PC-9 (cell line): ENCODE results near the gene PPRC1. TPM values are rescaled to one million over a fixed set of nuclear protein-coding genes. Genes with fewer than 3 reads are reported as not detected.

Experiments used
- BruUV-seq: library from RNA; stranded (reverse); fragments of 400-500 nt; replicated peaks from 2 replicates; lab custom pipeline; 2021; lab: Mats Ljungman, UMichigan
- CTCF ChIA-PET: fragments of 300-600 bp; sonication (Branson Sonifier 250); formaldehyde crosslinking; loops from one replicate; lab custom pipeline; 2022; ENCODE audit warnings: antibody characterized with exemption; lab: Charles Lee
- POLR2A ChIA-PET: fragments of 300-600 bp; sonication (Branson Sonifier 250); formaldehyde crosslinking; loops from one replicate; lab custom pipeline; 2022; ENCODE audit warnings: antibody characterized with exemption; ENCODE audit not compliant: unreplicated experiment; lab: Charles Lee
- DNase-seq, 2 experiments: peaks; one replicate each; pipeline versions ENCODE4 v3.0.0 to v3.0.0-alpha.2; 2015 to 2022; ENCODE audit warnings: mixed read lengths in 1 of 2
- H2AFZ ChIP-seq: fragments of 200-600 bp; sonication (generic); 2 replicates; pipeline ENCODE4 v1.8.1; 2017; ENCODE audit warnings: antibody characterized with exemption
- H3F3A ChIP-seq: fragments of 200-600 bp; sonication (generic); 2 replicates; pipeline ENCODE4 v1.8.1; 2017; ENCODE audit warnings: antibody characterized with exemption, mild to moderate bottlenecking, low read depth; ENCODE audit not compliant: insufficient read depth
- H3K27ac ChIP-seq: fragments of 200-600 bp; sonication (generic); 2 replicates; pipeline ENCODE4 v1.6.1; 2016; ENCODE audit warnings: mixed run types
- H3K27me3 ChIP-seq: fragments of 200-600 bp; sonication (generic); 2 replicates; pipeline ENCODE4 v1.6.1; 2016; ENCODE audit warnings: low read depth, mixed run types; ENCODE audit not compliant: insufficient read depth
- H3K36me3 ChIP-seq: fragments of 200-600 bp; sonication (generic); 2 replicates; pipeline ENCODE4 v1.6.1; 2016; ENCODE audit warnings: low read depth, mixed run types
- H3K4me1 ChIP-seq: fragments of 200-600 bp; sonication (generic); replicated peaks from 2 replicates; pipeline ENCODE4 v1.6.1; 2016; ENCODE audit warnings: mixed run types; ENCODE audit not compliant: insufficient read depth
- H3K4me2 ChIP-seq: fragments of 200-600 bp; sonication (generic); 2 replicates; pipeline ENCODE4 v1.6.1; 2017; ENCODE audit warnings: mixed run types
- H3K4me3 ChIP-seq: fragments of 200-600 bp; sonication (generic); 2 replicates; pipeline ENCODE4 v1.6.1; 2016; ENCODE audit warnings: mixed run types
- H3K79me2 ChIP-seq: fragments of 200-600 bp; sonication (generic); 2 replicates; pipeline ENCODE4 v1.6.1; 2017; ENCODE audit warnings: low read depth, mixed run types
- H3K9me2 ChIP-seq: fragments of 200-600 bp; sonication (generic); 2 replicates; pipeline ENCODE4 v1.8.1; 2017; ENCODE audit warnings: mild to moderate bottlenecking; ENCODE audit not compliant: insufficient read depth
- H3K9me3 ChIP-seq: fragments of 200-600 bp; sonication (generic); 2 replicates; pipeline ENCODE4 v1.8.1; 2016; ENCODE audit warnings: low read depth; ENCODE audit not compliant: insufficient read depth
- H4K20me1 ChIP-seq: fragments of 200-600 bp; sonication (generic); 2 replicates; pipeline ENCODE4 v1.8.1; 2017; ENCODE audit not compliant: insufficient read depth
- CTCF ChIP-seq: fragments of 200-600 bp; sonication (generic); conservative IDR thresholded peaks from 2 replicates; pipeline ENCODE4 v1.6.1; 2017; ENCODE audit warnings: mixed run types, antibody characterized with exemption, mild to moderate bottlenecking, moderate library complexity
- EZH2 ChIP-seq: fragments of 200-600 bp; sonication (generic); IDR thresholded peaks from 2 replicates; pipeline ENCODE4 v1.8.0; 2017; ENCODE audit warnings: antibody characterized with exemption, low read depth
- intact Hi-C: fragments of 100-400 bp; cut with micrococcal nuclease; formaldehyde crosslinking; loops from one replicate; pipeline ENCODE4 v1.10.0; 2022; ENCODE audit not compliant: unreplicated experiment
- total RNA-seq: library from RNA; stranded (reverse); gene quantifications from 2 replicates; pipeline ENCODE4 v1.2.3, GENCODE V29; 2021

The PPRC1 gene
- total RNA-seq, 1 experiment from 2014 or later, result 22.9 TPM

- Histone ChIP-seq H3K9me3 (no peaks in the 10 kb centered on the region), H3K27me3 (no peaks in the 10 kb centered on the region), H3K4me2 (no peak overlapping the region), H3K79me2 (no peaks in the 10 kb centered on the region), H4K20me1 (no peaks in the 10 kb centered on the region), H3F3A (no peaks in the 10 kb centered on the region), H3K36me3 (no peaks in the 10 kb centered on the region), H3K4me1 (no peaks in the 10 kb centered on the region), H2AFZ (no peak overlapping the region), H3K4me3 (no peak overlapping the region), H3K27ac (no peak overlapping the region), H3K9me2 (no peaks in the 10 kb centered on the region)
- CTCF ChIA-PET, result no interaction called here
- TF ChIP-seq EZH2, result no peak
- no peak for TF ChIP-seq CTCF
- no peak for DNase-seq
- BruUV-seq, result no TSS peak
- intact Hi-C loops, result no loop called here
- POLR2A ChIA-PET, result no interaction called here
Measured at GRCh38 chr10:102184606-102185005, 51.8 kb downstream of the PPRC1 start.

- Histone ChIP-seq H3K79me2 (no peaks in the 10 kb centered on the region), H3K27ac (no peak overlapping the region), H3K9me3 (no peaks in the 10 kb centered on the region), H3K4me3 (no peak overlapping the region), H3F3A (no peaks in the 10 kb centered on the region), H3K4me2 (no peak overlapping the region), H3K36me3 (no peaks in the 10 kb centered on the region), H3K4me1 (no peaks in the 10 kb centered on the region), H4K20me1 (no peaks in the 10 kb centered on the region), H3K9me2 (no peaks in the 10 kb centered on the region), H2AFZ (no peak overlapping the region), H3K27me3 (no peaks in the 10 kb centered on the region)
- DNase-seq, result no peak
- ChIA-PET CTCF (interaction anchor here (0.5 kb wide), 1 partner anchor 54 kb away, joined by 8 read pairs; no protein-coding TSS in a partner anchor), POLR2A (no interaction called here)
- BruUV-seq, result no TSS peak
- no peak for TF ChIP-seq EZH2
- TF ChIP-seq CTCF, result no peak
- intact Hi-C loops, result no loop called here
Measured at GRCh38 chr10:102185272-102185671, 52.4 kb downstream of the PPRC1 start.

- no TSS peak for BruUV-seq
- Histone ChIP-seq H3F3A (no peaks in the 10 kb centered on the region), H4K20me1 (no peaks in the 10 kb centered on the region), H3K79me2 (no peaks in the 10 kb centered on the region), H3K36me3 (no peaks in the 10 kb centered on the region), H3K9me3 (no peaks in the 10 kb centered on the region), H2AFZ (no peak overlapping the region), H3K4me3 (no peak overlapping the region), H3K9me2 (no peaks in the 10 kb centered on the region), H3K27ac (no peak overlapping the region), H3K4me2 (no peak overlapping the region), H3K27me3 (no peaks in the 10 kb centered on the region), H3K4me1 (no peaks in the 10 kb centered on the region)
- no peak for TF ChIP-seq CTCF
- no peak for TF ChIP-seq EZH2
- no peak for DNase-seq
- POLR2A ChIA-PET, result no interaction called here
- CTCF ChIA-PET, result interaction anchor here (0.5 kb wide), 1 partner anchor 55 kb away, joined by 8 read pairs; no protein-coding TSS in a partner anchor
- intact Hi-C loops, result no loop called here
Measured at GRCh38 chr10:102185811-102186527, 53.1 kb downstream of the PPRC1 start.
